Measurements from ENCODE around the gene MON2. TPM values are rescaled to one million over a fixed set of nuclear protein-coding genes. Genes with fewer than 3 reads are reported as not detected.

Gene MON2
- 208 TPM for total RNA-seq

GRCh38 chr12:62466594-62467491 is at the start of gene MON2:
Gene MON2, plus strand, starts transcription at chr12:62466826. Its CDS starts 382 bp downstream, at chr12:62467208.

Other genes starting within 250 kb of the MON2 start
- gene USP15, start 206.4 kb upstream of the MON2 start, total RNA-seq: 171 TPM